Posterior cingulate gyrus (tissue), 11 donors: ENCODE data around the gene HNF4A.
A peak's percentile ranks its signal among the peaks of the same experiment; 100 is the strongest.

Experiments used
- DNase-seq, 10 donors: peaks; one replicate each; pipeline versions ENCODE4 v3.0.0 to v3.0.0-alpha.2; 2020 to 2021; ENCODE audit warnings: mixed read lengths in 3 of 10
- intact Hi-C: fragments of 100-400 bp; cut with DNase I; formaldehyde crosslinking; loops from one replicate; pipeline ENCODE4 v1.15.1; 2023

The HNF4A gene

GRCh38 chr20:44419131-44419844 is 63.8 kb downstream of the HNF4A start:
- DNase-seq = no peak
- intact Hi-C loops = no loop called here

GRCh38 chr20:44420497-44420896 is 65.0 kb downstream of the HNF4A start:
- intact Hi-C loops = no loop called here
- no peak for DNase-seq

- intact Hi-C loops = no loop called here
- DNase-seq = no peak
Measured at GRCh38 chr20:44422083-44422482, 66.6 kb downstream of the HNF4A start.

- intact Hi-C loops = no loop called here
- DNase-seq = peak in 1 of 10 donors; percentile 7
Measured at GRCh38 chr20:44423480-44423879, 68.0 kb downstream of the HNF4A start.

GRCh38 chr20:44424039-44424495 is 68.6 kb downstream of the HNF4A start:
- intact Hi-C loops = no loop called here
- peak in 1 of 10 donors; percentile 41 for DNase-seq

GRCh38 chr20:44425923-44426322 is 70.4 kb downstream of the HNF4A start:
- intact Hi-C loops = no loop called here

GRCh38 chr20:44426879-44427790 is 71.6 kb downstream of the HNF4A start:
- intact Hi-C loops = no loop called here
- DNase-seq = no peak

More at GRCh38 chr20:44425923-44426322, 70.4 kb downstream of the HNF4A start:
- no peak for DNase-seq

- DNase-seq = no peak
- intact Hi-C loops = no loop called here
Measured at GRCh38 chr20:44427804-44428173, 72.3 kb downstream of the HNF4A start.

GRCh38 chr20:44428174-44429016 is 72.9 kb downstream of the HNF4A start:
- intact Hi-C loops = no loop called here
- no peak for DNase-seq

- intact Hi-C loops = no loop called here
- DNase-seq = no peak
Measured at GRCh38 chr20:44429017-44429339, 73.5 kb downstream of the HNF4A start.

GRCh38 chr20:44429419-44430269 is 74.1 kb downstream of the HNF4A start:
- DNase-seq = no peak

GRCh38 chr20:44430270-44431065 is 75.0 kb downstream of the HNF4A start:
- intact Hi-C loops = no loop called here
- DNase-seq = no peak

More at GRCh38 chr20:44429419-44430269, 74.1 kb downstream of the HNF4A start:
- intact Hi-C loops = no loop called here

GRCh38 chr20:44431118-44431501 is 75.6 kb downstream of the HNF4A start:
- no peak for DNase-seq
- intact Hi-C loops = no loop called here

GRCh38 chr20:44431502-44432234 is 76.2 kb downstream of the HNF4A start:
- DNase-seq = no peak
- intact Hi-C loops = no loop called here

GRCh38 chr20:44432618-44433577 is 77.4 kb downstream of the HNF4A start:
- intact Hi-C loops = no loop called here

GRCh38 chr20:44433751-44434538 is 78.4 kb downstream of the HNF4A start:
- DNase-seq = no peak
- intact Hi-C loops = no loop called here

More at GRCh38 chr20:44432618-44433577, 77.4 kb downstream of the HNF4A start:
- no peak for DNase-seq
